Endometrial microvascular endothelial cells (primary cell): ENCODE data around the gene PRLR. TPM values are rescaled to one million over a fixed set of nuclear protein-coding genes. Genes with fewer than 3 reads are reported as not detected.

Source experiments
- total RNA-seq: library from RNA; depleted of rRNA; stranded (reverse); fragments of >200 nt; gene quantifications from one replicate; pipeline ENCODE4 v1.2.3, GENCODE V29; 2015; ENCODE audit errors: inconsistent ontology term

The PRLR gene
- total RNA-seq, 1 donor from 2014 or later, result not detected

Other genes starting within 250 kb of the PRLR start
- not detected for gene AGXT2, start 182.5 kb downstream of the PRLR start, total RNA-seq